DOHH2 (cell line): ENCODE results near the gene SECISBP2.

Experiments used
- H3F3A ChIP-seq: fragments of 200-600 bp; sonication (generic), shearing (Covaris generic); 2 replicates; pipeline ENCODE4 v1.6.0; 2016; ENCODE audit warnings: antibody characterized with exemption, mild to moderate bottlenecking; ENCODE audit not compliant: control insufficient read depth, insufficient read depth
- H3K27ac ChIP-seq: fragments of 200-600 bp; sonication (generic); 2 replicates; pipeline ENCODE4 v1.5.1; 2014; ENCODE audit warnings: low read depth, mild to moderate bottlenecking, low read length, moderate library complexity
- H3K27me3 ChIP-seq: fragments of 200-600 bp; sonication (generic); 2 replicates; pipeline ENCODE4 v1.6.1; 2014; ENCODE audit warnings: mild to moderate bottlenecking, low read length, mixed read lengths; ENCODE audit not compliant: control insufficient read depth
- H3K36me3 ChIP-seq: fragments of 200-600 bp; sonication (generic); 2 replicates; pipeline ENCODE4 v1.6.1; 2014; ENCODE audit warnings: mild to moderate bottlenecking, low read length, moderate library complexity, mixed read lengths; ENCODE audit not compliant: control insufficient read depth
- H3K4me1 ChIP-seq: fragments of 200-600 bp; sonication (generic); 2 replicates; pipeline ENCODE4 v1.6.1; 2014; ENCODE audit warnings: mild to moderate bottlenecking, low read length, mixed read lengths; ENCODE audit not compliant: control insufficient read depth
- H3K4me2 ChIP-seq: fragments of 200-600 bp; sonication (generic); 2 replicates; pipeline ENCODE4 v1.6.0; 2014; ENCODE audit warnings: mild to moderate bottlenecking, low read length, moderate library complexity
- H3K4me3 ChIP-seq: fragments of 200-600 bp; sonication (generic); 2 replicates; pipeline ENCODE4 v1.5.1; 2014; ENCODE audit warnings: mild to moderate bottlenecking, low read length, mixed read lengths
- H3K79me2 ChIP-seq: fragments of 200-600 bp; sonication (generic); 2 replicates; pipeline ENCODE4 v1.6.1; 2014; ENCODE audit warnings: mild to moderate bottlenecking, low read length, mixed read lengths; ENCODE audit not compliant: control insufficient read depth
- H3K9me2 ChIP-seq: fragments of 200-600 bp; sonication (generic); replicated peaks from 2 replicates; pipeline ENCODE4 v1.6.1; 2014; ENCODE audit warnings: mild to moderate bottlenecking, low read length, mixed read lengths; ENCODE audit not compliant: control insufficient read depth
- H3K9me3 ChIP-seq: fragments of 200-600 bp; sonication (generic); 2 replicates; pipeline ENCODE4 v1.6.1; 2014; ENCODE audit warnings: antibody characterized with exemption, low read length, mixed read lengths; ENCODE audit not compliant: control insufficient read depth, insufficient read depth
- H4K20me1 ChIP-seq: fragments of 200-600 bp; sonication (generic); 2 replicates; pipeline ENCODE4 v1.6.0; 2014; ENCODE audit warnings: low read depth, mild to moderate bottlenecking, antibody characterized with exemption, low read length, moderate library complexity; ENCODE audit not compliant: control insufficient read depth, insufficient read depth
- EZH2phosphoT487 ChIP-seq: fragments of 200-600 bp; sonication (generic); IDR thresholded peaks from 2 replicates; pipeline ENCODE4 v1.6.1; 2017; ENCODE audit warnings: borderline replicate concordance, mild to moderate bottlenecking, antibody characterized with exemption, low read length, moderate library complexity, mixed read lengths
- TF ChIP-seq, protein P1 (sequence below): fragments of 200-600 bp; sonication (generic); IDR thresholded peaks from one replicate; pipeline ENCODE4 v1.5.1; 2014; ENCODE audit warnings: antibody characterized with exemption, mild to moderate bottlenecking, low read depth, low read length; ENCODE audit not compliant: poor library complexity, severe bottlenecking

Gene SECISBP2

DNA sequence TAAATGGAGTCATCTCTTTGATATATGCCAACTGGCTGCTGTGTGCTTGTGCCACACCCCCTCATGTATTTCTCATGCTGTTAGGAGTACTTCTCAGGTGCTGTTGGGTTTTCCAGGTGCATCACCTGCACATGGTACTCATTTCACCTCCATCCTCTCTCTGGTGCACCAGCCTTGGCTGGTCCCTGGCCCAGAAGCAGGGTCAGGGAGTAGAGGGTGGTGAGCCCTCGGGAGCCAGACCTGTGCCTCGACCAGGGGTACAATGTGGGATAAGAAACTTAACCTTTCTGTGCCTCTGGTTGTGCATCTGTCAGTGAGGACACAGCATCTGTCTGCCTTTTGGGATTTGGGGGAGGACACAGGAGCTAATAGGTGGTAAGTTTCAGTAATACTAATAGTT is 38.5 kb downstream of the SECISBP2 start:
- peaks cover 96% of the 10 kb centered on the region for H3K36me3 ChIP-seq
- H3K4me2 ChIP-seq, result no peak overlapping the region
- no peaks in the 10 kb centered on the region for H3K27me3 ChIP-seq
- TF ChIP-seq, protein P1, sequence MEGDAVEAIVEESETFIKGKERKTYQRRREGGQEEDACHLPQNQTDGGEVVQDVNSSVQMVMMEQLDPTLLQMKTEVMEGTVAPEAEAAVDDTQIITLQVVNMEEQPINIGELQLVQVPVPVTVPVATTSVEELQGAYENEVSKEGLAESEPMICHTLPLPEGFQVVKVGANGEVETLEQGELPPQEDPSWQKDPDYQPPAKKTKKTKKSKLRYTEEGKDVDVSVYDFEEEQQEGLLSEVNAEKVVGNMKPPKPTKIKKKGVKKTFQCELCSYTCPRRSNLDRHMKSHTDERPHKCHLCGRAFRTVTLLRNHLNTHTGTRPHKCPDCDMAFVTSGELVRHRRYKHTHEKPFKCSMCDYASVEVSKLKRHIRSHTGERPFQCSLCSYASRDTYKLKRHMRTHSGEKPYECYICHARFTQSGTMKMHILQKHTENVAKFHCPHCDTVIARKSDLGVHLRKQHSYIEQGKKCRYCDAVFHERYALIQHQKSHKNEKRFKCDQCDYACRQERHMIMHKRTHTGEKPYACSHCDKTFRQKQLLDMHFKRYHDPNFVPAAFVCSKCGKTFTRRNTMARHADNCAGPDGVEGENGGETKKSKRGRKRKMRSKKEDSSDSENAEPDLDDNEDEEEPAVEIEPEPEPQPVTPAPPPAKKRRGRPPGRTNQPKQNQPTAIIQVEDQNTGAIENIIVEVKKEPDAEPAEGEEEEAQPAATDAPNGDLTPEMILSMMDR, result no peak
- TF ChIP-seq EZH2phosphoT487, result no peak
- no peak overlapping the region for H3K27ac ChIP-seq
- H3K4me1 ChIP-seq, result no peaks in the 10 kb centered on the region
- H3K9me3 ChIP-seq, result no peaks in the 10 kb centered on the region
- H3F3A ChIP-seq, result no peaks in the 10 kb centered on the region
- no peak overlapping the region for H3K4me3 ChIP-seq
- no peaks in the 10 kb centered on the region for H4K20me1 ChIP-seq
- H3K79me2 ChIP-seq, result no peaks in the 10 kb centered on the region
- no peaks in the 10 kb centered on the region for H3K9me2 ChIP-seq

GRCh38 chr9:89357331-89358197 is 39.3 kb downstream of the SECISBP2 start:
- Histone ChIP-seq H3K79me2 (no peaks in the 10 kb centered on the region), H3K4me3 (no peak overlapping the region), H3K9me3 (no peaks in the 10 kb centered on the region), H3K4me1 (no peaks in the 10 kb centered on the region), H3K4me2 (no peak overlapping the region), H3F3A (no peaks in the 10 kb centered on the region), H3K36me3 (peaks cover 92% of the 10 kb centered on the region), H3K27me3 (no peaks in the 10 kb centered on the region), H3K9me2 (no peaks in the 10 kb centered on the region), H4K20me1 (no peaks in the 10 kb centered on the region), H3K27ac (no peak overlapping the region)
- TF ChIP-seq, protein P1, result no peak
- no peak for TF ChIP-seq EZH2phosphoT487

GRCh38 chr9:89358376-89358916 is 40.1 kb downstream of the SECISBP2 start:
- Histone ChIP-seq H3K4me3 (no peak overlapping the region), H3K27me3 (no peaks in the 10 kb centered on the region), H3K9me3 (no peaks in the 10 kb centered on the region), H3K4me1 (no peaks in the 10 kb centered on the region), H3F3A (no peaks in the 10 kb centered on the region), H4K20me1 (no peaks in the 10 kb centered on the region), H3K79me2 (no peaks in the 10 kb centered on the region), H3K36me3 (peaks cover 84% of the 10 kb centered on the region), H3K27ac (no peak overlapping the region), H3K4me2 (no peak overlapping the region), H3K9me2 (no peaks in the 10 kb centered on the region)
- TF ChIP-seq, protein P1, result no peak
- TF ChIP-seq EZH2phosphoT487, result no peak
